SW 1271 (cell line): Measurements from ENCODE around the gene CPOX.
"Not testable (repeated sequence)": the region's sequence is repeated elsewhere in the genome, so short reads cannot be mapped to it uniquely, and the experiment has no call there.

Experiments
- DNase-seq, 2 experiments: peaks; one replicate each; lab custom pipeline; 2025; lab: John Stamatoyannopoulos, UW

The CPOX gene

GRCh38 chr3:98561727-98562521, 31.5 kb downstream of the CPOX start:
- DNase-seq, result peak in 1 of 2 experiments; percentile 9

GRCh38 chr3:98560911-98561310, 32.5 kb downstream of the CPOX start:
- DNase-seq, result no peak

- not testable (repeated sequence) for DNase-seq
Observed at GRCh38 chr3:98559769-98560168, 33.6 kb downstream of the CPOX start.

GRCh38 chr3:98558100-98558827, 35.1 kb downstream of the CPOX start:
- no peak for DNase-seq

- no peak for DNase-seq
Observed at GRCh38 chr3:98557324-98558010, 35.9 kb downstream of the CPOX start.

- no peak for DNase-seq
Observed at GRCh38 chr3:98556164-98557130, 37.0 kb downstream of the CPOX start.

GRCh38 chr3:98555025-98555379, 38.4 kb downstream of the CPOX start:
- no peak for DNase-seq

GRCh38 chr3:98554580-98554979, 38.8 kb downstream of the CPOX start:
- DNase-seq, result no peak

- DNase-seq, result no peak
Observed at GRCh38 chr3:98553753-98554152, 39.7 kb downstream of the CPOX start.

- DNase-seq, result no peak
Observed at GRCh38 chr3:98553021-98553563, 40.3 kb downstream of the CPOX start.

- DNase-seq, result no peak
Observed at GRCh38 chr3:98552232-98553020, 41.0 kb downstream of the CPOX start.

GRCh38 chr3:98551754-98552153, 41.7 kb downstream of the CPOX start:
- no peak for DNase-seq

- DNase-seq, result no peak
Observed at GRCh38 chr3:98551236-98551635, 42.2 kb downstream of the CPOX start.

- no peak for DNase-seq
Observed at GRCh38 chr3:98550833-98551232, 42.6 kb downstream of the CPOX start.

GRCh38 chr3:98548544-98548943, 44.9 kb downstream of the CPOX start:
- DNase-seq, result no peak

- no peak for DNase-seq
Observed at GRCh38 chr3:98545940-98546339, 47.5 kb downstream of the CPOX start.

- DNase-seq, result no peak
Observed at GRCh38 chr3:98542623-98543022, 50.8 kb downstream of the CPOX start.

- no peak for DNase-seq
Observed at GRCh38 chr3:98541695-98542094, 51.7 kb downstream of the CPOX start.

- no peak for DNase-seq
Observed at GRCh38 chr3:98540346-98540745, 53.1 kb downstream of the CPOX start.

GRCh38 chr3:98536456-98537017, 56.9 kb downstream of the CPOX start:
- DNase-seq, result no peak
